HepG2 (cell line): ENCODE data around the gene MCEE. TPM values are rescaled to one million over a fixed set of nuclear protein-coding genes. Genes with fewer than 3 reads are reported as not detected.

ENCODE experiments used
- ASH2L ChIP-seq: fragments of 300-600, 200-600 bp; sonication (generic); IDR thresholded peaks from 2 replicates; pipeline ENCODE4 v1.7.0; 2017; ENCODE audit warnings: low read depth, mild to moderate bottlenecking, moderate library complexity, mixed read lengths, low read length; ENCODE audit not compliant: insufficient read length
- ATRX ChIP-seq: sonication (generic); formaldehyde crosslinking; IDR thresholded peaks from 2 replicates; pipeline ENCODE4 v1.4.0; 2020; ENCODE audit warnings: missing genetic modification reagents, borderline replicate concordance
- EED ChIP-seq: sonication (generic); formaldehyde crosslinking; IDR thresholded peaks from 2 replicates; pipeline ENCODE4 v1.5.0; 2020; ENCODE audit warnings: mild to moderate bottlenecking, missing genetic modification reagents
- GLI4 ChIP-seq: sonication (generic); formaldehyde crosslinking; IDR thresholded peaks from 2 replicates; pipeline ENCODE4 v1.5.1; 2020; ENCODE audit warnings: missing genetic modification reagents, mild to moderate bottlenecking, moderate library complexity, borderline replicate concordance
- HIC2 ChIP-seq: sonication (generic); formaldehyde crosslinking; IDR thresholded peaks from 2 replicates; pipeline ENCODE4 v1.9.0; 2022; ENCODE audit warnings: low read depth, missing genetic modification reagents
- HMGXB4 ChIP-seq, 2 experiments: sonication (generic) in 1 of 2; formaldehyde crosslinking in 1 of 2; IDR thresholded peaks; 2 replicates each; pipeline versions ENCODE4 v1.4.0 to v1.6.1; 2018 to 2020; ENCODE audit warnings: missing genetic modification reagents in 2 of 2, borderline replicate concordance in 1 of 2, low read depth in 1 of 2, mild to moderate bottlenecking in 1 of 2, missing biosample characterization in 1 of 2
- HOXA9 ChIP-seq: sonication (generic); formaldehyde crosslinking; IDR thresholded peaks from 2 replicates; pipeline ENCODE4 v1.8.1; 2022; ENCODE audit warnings: missing genetic modification reagents, mild to moderate bottlenecking, moderate library complexity, borderline replicate concordance
- ISL2 ChIP-seq: sonication (generic); formaldehyde crosslinking; IDR thresholded peaks from 2 replicates; pipeline ENCODE4 v1.5.0; 2020; ENCODE audit warnings: missing genetic modification reagents
- NFE2 ChIP-seq: sonication (generic); formaldehyde crosslinking; IDR thresholded peaks from 2 replicates; pipeline ENCODE4 v1.4.0; 2020; ENCODE audit warnings: missing genetic modification reagents
- SMYD3 ChIP-seq: sonication (generic); formaldehyde crosslinking; IDR thresholded peaks from 2 replicates; pipeline ENCODE4 v1.8.1; 2023; ENCODE audit warnings: mild to moderate bottlenecking, missing genetic modification reagents
- STAG1 ChIP-seq: sonication (generic); formaldehyde crosslinking; IDR thresholded peaks from 2 replicates; pipeline ENCODE4 v1.4.0; 2020; ENCODE audit warnings: missing genetic modification reagents
- THYN1 ChIP-seq: sonication (generic); formaldehyde crosslinking; IDR thresholded peaks from 2 replicates; pipeline ENCODE4 v1.8.1; 2023; ENCODE audit warnings: low read depth, mild to moderate bottlenecking, moderate library complexity, missing genetic modification reagents, borderline replicate concordance
- TSC22D2 ChIP-seq: sonication (generic); formaldehyde crosslinking; IDR thresholded peaks from 2 replicates; pipeline ENCODE4 v1.5.1; 2020; ENCODE audit warnings: missing genetic modification reagents, mild to moderate bottlenecking, borderline replicate concordance
- WIZ ChIP-seq: sonication (generic); formaldehyde crosslinking; IDR thresholded peaks from 2 replicates; pipeline ENCODE4 v1.5.1; 2020; ENCODE audit warnings: mild to moderate bottlenecking, missing genetic modification reagents
- ZNF12 ChIP-seq: sonication (generic); formaldehyde crosslinking; IDR thresholded peaks from 2 replicates; pipeline ENCODE4 v1.5.0; 2020; ENCODE audit warnings: missing genetic modification reagents
- ZNF124 ChIP-seq: sonication (generic); formaldehyde crosslinking; IDR thresholded peaks from 2 replicates; pipeline ENCODE4 v1.4.0; 2020; ENCODE audit warnings: missing genetic modification reagents
- ZNF329 ChIP-seq: sonication (generic); formaldehyde crosslinking; IDR thresholded peaks from 2 replicates; pipeline ENCODE4 v1.9.0; 2021; ENCODE audit warnings: low read depth, mild to moderate bottlenecking, missing genetic modification reagents
- ZNF432 ChIP-seq: sonication (generic); formaldehyde crosslinking; IDR thresholded peaks from 2 replicates; pipeline ENCODE4 v1.5.0; 2020; ENCODE audit warnings: missing genetic modification reagents, mild to moderate bottlenecking, borderline replicate concordance
- ZNF790 ChIP-seq: sonication (generic); formaldehyde crosslinking; IDR thresholded peaks from 2 replicates; pipeline ENCODE4 v1.8.0; 2022; ENCODE audit warnings: missing genetic modification reagents, mild to moderate bottlenecking, borderline replicate concordance
- ZSCAN5A ChIP-seq: sonication (generic); formaldehyde crosslinking; IDR thresholded peaks from 2 replicates; pipeline ENCODE4 v1.8.0; 2022; ENCODE audit warnings: mild to moderate bottlenecking, missing genetic modification reagents, borderline replicate concordance
- polyA plus RNA-seq, 8 experiments: library from polyadenylated mRNA; depleted of rRNA in 3 of 8; stranded (reverse) in 7 of 8; unstranded in 1 of 8; fragments of >200 nt; fragmentation: Illumina TruSeq in 4 of 8; extraction: Trizol in 4 of 8; gene quantifications; 2 replicates each; pipeline versions ENCODE4 v1.2.1 to v1.2.3, GENCODE V29; 2011 to 2016; ENCODE audit warnings: low read depth in 4 of 8, missing spikeins in 1 of 8, mixed read lengths in 1 of 8; ENCODE audit not compliant: insufficient read depth in 1 of 8
- total RNA-seq, 5 experiments: library from RNA; depleted of rRNA; stranded (reverse); fragments of >200 nt; fragmentation: Illumina TruSeq; extraction: Trizol; gene quantifications; 2 replicates each; pipeline ENCODE4 v1.2.3, GENCODE V29; 2016; ENCODE audit warnings: low read depth in 1 of 5

The MCEE gene
- total and polyA plus RNA-seq, 2 of the 13 experiments (the other 11 are each of a cell fraction or from before 2014, with no cell fraction given) = 32.0 to 66.9 TPM

- TF ChIP-seq ATRX (no peak), ZNF12 (CRISPR knock-in tag) (no peak), HMGXB4 (CRISPR knock-in tag; IDR thresholded peaks at IDR 0.05; ENCODE audit: borderline replicate concordance in 1 of 2, low read depth in 1 of 2) (no peak), TSC22D2 (CRISPR knock-in tag) (no peak), ZSCAN5A (CRISPR knock-in tag) (peak; percentile 36; the same call in 1 of the 2 replicates), NFE2 (CRISPR knock-in tag) (no peak), STAG1 (CRISPR knock-in tag) (no peak), HIC2 (no peak), WIZ (no peak), ZNF432 (CRISPR knock-in tag) (no peak), THYN1 (CRISPR knock-in tag) (no peak), ZNF329 (CRISPR knock-in tag) (no peak), SMYD3 (CRISPR knock-in tag) (no peak), ZNF790 (CRISPR knock-in tag) (no peak), ASH2L (peak; percentile 42), GLI4 (CRISPR knock-in tag) (no peak), ISL2 (CRISPR knock-in tag) (peak; percentile 22; the same call in 1 of the 2 replicates), EED (no peak), ZNF124 (CRISPR knock-in tag) (0 out of 2 replicates have a peak, but pooled peaks have one; percentile 39), HOXA9 (CRISPR knock-in tag) (no peak)
These were observed 6.1 kb upstream of the MCEE start (continued) for GRCh38 chr2:71136174-71136573.
